ENCODE data around the gene ARMCX1.

DNA sequence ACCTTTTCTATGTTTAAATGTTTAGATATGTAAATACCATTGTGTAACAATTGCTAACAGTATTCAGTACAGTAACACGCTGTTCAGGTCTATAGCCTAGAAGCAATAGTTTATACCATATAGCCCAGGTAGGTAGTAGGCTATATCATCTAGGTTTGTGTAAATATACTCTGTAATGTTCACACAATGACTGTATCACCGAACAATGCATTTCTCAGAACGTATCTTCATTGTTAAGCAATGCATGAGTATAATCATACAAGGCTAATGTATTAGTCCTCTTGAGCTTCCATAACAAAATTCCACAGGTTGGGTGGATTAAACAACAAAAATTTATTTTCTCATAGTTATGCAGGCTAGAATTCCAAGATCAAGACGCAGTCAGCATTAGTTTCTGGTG lies 42.4 kb upstream of the ARMCX1 start:
- TF ChIP-seq, protein P1, sequence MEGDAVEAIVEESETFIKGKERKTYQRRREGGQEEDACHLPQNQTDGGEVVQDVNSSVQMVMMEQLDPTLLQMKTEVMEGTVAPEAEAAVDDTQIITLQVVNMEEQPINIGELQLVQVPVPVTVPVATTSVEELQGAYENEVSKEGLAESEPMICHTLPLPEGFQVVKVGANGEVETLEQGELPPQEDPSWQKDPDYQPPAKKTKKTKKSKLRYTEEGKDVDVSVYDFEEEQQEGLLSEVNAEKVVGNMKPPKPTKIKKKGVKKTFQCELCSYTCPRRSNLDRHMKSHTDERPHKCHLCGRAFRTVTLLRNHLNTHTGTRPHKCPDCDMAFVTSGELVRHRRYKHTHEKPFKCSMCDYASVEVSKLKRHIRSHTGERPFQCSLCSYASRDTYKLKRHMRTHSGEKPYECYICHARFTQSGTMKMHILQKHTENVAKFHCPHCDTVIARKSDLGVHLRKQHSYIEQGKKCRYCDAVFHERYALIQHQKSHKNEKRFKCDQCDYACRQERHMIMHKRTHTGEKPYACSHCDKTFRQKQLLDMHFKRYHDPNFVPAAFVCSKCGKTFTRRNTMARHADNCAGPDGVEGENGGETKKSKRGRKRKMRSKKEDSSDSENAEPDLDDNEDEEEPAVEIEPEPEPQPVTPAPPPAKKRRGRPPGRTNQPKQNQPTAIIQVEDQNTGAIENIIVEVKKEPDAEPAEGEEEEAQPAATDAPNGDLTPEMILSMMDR (IDR thresholded peaks at IDR 0.05): no peak
- no peak for TF ChIP-seq POLR2A (IDR thresholded peaks at IDR 0.05)
